Nephron (organoid): Measurements from ENCODE around the gene ITGA11.
A peak's percentile ranks its signal among the peaks of the same experiment; 100 is the strongest.

Source experiments
- H3K27ac Mint-ChIP-seq, 3 experiments: 2 replicates each; pipeline ENCODE4 v1.8.0; 2020; ENCODE audit warnings: mixed read lengths in 3 of 3, mild to moderate bottlenecking in 2 of 3, moderate library complexity in 1 of 3
- H3K27me3 Mint-ChIP-seq: 2 replicates; pipeline ENCODE4 v1.8.0; 2021; ENCODE audit warnings: low read depth, mild to moderate bottlenecking, moderate library complexity, mixed read lengths
- H3K36me3 Mint-ChIP-seq: 2 replicates; pipeline ENCODE4 v1.8.0; 2020; ENCODE audit warnings: low read depth, mixed read lengths
- H3K4me1 Mint-ChIP-seq: 2 replicates; pipeline ENCODE4 v1.8.0; 2020; ENCODE audit warnings: mixed read lengths
- H3K4me3 Mint-ChIP-seq, 3 experiments: 2 replicates each; pipeline ENCODE4 v1.8.0; 2020; ENCODE audit warnings: mild to moderate bottlenecking in 3 of 3, mixed read lengths in 3 of 3, moderate library complexity in 2 of 3
- H3K9me3 Mint-ChIP-seq: 2 replicates; pipeline ENCODE4 v1.8.0; 2020; ENCODE audit warnings: mixed read lengths
- TF ChIP-seq, protein P1 (sequence below), 3 experiments: fragments of 200-600 bp; sonication (generic); IDR thresholded peaks; one replicate each; pipeline ENCODE4 v1.5.0; 2021; ENCODE audit warnings: antibody characterized with exemption in 3 of 3; ENCODE audit not compliant: unreplicated experiment in 3 of 3

Gene ITGA11, protein sequence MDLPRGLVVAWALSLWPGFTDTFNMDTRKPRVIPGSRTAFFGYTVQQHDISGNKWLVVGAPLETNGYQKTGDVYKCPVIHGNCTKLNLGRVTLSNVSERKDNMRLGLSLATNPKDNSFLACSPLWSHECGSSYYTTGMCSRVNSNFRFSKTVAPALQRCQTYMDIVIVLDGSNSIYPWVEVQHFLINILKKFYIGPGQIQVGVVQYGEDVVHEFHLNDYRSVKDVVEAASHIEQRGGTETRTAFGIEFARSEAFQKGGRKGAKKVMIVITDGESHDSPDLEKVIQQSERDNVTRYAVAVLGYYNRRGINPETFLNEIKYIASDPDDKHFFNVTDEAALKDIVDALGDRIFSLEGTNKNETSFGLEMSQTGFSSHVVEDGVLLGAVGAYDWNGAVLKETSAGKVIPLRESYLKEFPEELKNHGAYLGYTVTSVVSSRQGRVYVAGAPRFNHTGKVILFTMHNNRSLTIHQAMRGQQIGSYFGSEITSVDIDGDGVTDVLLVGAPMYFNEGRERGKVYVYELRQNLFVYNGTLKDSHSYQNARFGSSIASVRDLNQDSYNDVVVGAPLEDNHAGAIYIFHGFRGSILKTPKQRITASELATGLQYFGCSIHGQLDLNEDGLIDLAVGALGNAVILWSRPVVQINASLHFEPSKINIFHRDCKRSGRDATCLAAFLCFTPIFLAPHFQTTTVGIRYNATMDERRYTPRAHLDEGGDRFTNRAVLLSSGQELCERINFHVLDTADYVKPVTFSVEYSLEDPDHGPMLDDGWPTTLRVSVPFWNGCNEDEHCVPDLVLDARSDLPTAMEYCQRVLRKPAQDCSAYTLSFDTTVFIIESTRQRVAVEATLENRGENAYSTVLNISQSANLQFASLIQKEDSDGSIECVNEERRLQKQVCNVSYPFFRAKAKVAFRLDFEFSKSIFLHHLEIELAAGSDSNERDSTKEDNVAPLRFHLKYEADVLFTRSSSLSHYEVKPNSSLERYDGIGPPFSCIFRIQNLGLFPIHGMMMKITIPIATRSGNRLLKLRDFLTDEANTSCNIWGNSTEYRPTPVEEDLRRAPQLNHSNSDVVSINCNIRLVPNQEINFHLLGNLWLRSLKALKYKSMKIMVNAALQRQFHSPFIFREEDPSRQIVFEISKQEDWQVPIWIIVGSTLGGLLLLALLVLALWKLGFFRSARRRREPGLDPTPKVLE

DNA sequence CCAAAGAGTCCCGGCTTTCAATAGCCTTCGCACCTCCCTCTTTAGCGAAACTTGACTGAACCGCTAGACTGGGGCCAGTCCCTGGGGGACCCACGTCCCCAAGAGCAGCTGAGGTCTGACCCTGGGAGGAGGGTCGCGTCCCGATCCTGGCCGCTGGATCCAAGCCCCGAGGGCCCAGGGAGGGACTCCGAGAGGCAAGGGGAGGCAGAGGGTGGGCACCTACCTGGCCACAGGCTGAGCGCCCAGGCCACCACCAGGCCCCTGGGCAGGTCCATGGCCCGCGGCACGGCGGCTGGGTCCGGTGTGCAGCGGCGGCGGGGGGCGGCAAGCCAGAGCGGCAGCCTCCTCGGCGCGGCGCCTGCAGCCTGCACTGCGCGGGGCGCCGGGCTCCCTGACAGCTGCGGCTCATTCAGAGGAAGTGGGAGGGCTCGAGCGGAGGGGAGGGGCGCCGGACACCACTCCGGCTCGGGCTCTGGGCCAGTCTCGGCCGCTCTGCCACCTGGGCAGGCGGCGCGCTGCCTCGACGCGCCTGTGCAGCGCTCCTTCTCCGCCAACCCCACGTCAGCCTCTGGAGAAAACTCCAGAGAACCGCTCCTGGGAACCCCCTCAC, at the start of gene ITGA11:
Gene ITGA11 (minus strand): TSS at position 372 of the 610 bp plus-strand sequence. CDS start 97 bp downstream, at position 275.
- TF ChIP-seq, protein P1, sequence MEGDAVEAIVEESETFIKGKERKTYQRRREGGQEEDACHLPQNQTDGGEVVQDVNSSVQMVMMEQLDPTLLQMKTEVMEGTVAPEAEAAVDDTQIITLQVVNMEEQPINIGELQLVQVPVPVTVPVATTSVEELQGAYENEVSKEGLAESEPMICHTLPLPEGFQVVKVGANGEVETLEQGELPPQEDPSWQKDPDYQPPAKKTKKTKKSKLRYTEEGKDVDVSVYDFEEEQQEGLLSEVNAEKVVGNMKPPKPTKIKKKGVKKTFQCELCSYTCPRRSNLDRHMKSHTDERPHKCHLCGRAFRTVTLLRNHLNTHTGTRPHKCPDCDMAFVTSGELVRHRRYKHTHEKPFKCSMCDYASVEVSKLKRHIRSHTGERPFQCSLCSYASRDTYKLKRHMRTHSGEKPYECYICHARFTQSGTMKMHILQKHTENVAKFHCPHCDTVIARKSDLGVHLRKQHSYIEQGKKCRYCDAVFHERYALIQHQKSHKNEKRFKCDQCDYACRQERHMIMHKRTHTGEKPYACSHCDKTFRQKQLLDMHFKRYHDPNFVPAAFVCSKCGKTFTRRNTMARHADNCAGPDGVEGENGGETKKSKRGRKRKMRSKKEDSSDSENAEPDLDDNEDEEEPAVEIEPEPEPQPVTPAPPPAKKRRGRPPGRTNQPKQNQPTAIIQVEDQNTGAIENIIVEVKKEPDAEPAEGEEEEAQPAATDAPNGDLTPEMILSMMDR (IDR thresholded peaks at IDR 0.05; ENCODE audit: unreplicated experiment in 3 of 3): no peak
- H3K4me3 Mint-ChIP-seq: peak within 1 kb of the TSS; percentile 81 to 86 (median 86)
- peaks cover 82% of the 10 kb centered on the region for H3K27me3 Mint-ChIP-seq
- peaks cover 38% of the 10 kb centered on the region for H3K4me1 Mint-ChIP-seq
- no peaks in the 10 kb centered on the region for H3K36me3 Mint-ChIP-seq
- H3K9me3 Mint-ChIP-seq: no peaks in the 10 kb centered on the region
- peak within 1 kb of the TSS in 1 of 3 experiments; percentile 35 for H3K27ac Mint-ChIP-seq

DNA sequence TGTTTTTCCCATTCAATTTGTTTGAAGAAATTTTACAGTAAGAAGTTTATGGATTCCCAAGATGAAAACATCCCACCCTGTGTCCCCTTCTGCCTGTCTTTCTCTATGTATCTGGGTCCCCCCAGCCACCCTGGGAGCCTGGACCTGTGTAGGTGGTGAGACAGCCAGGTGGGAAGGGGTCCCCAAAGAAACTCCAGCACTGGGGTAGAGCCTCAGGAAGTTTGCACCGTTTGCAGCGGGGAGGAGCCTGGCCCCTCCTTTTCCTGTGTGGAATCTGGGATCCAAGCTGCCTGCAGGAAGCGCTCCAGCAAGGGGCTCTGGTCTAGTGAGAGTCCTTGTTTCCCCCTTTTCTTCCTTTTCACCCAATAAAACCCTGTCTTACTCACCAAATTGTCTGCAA, 49.4 kb upstream of the ITGA11 start:
- H3K4me3 Mint-ChIP-seq: no peak overlapping the region
- no peak overlapping the region for H3K27ac Mint-ChIP-seq
- TF ChIP-seq, protein P1 (IDR thresholded peaks at IDR 0.05; ENCODE audit: unreplicated experiment in 3 of 3): no peak
- no peaks in the 10 kb centered on the region for H3K36me3 Mint-ChIP-seq
- H3K4me1 Mint-ChIP-seq: peaks cover 19% of the 10 kb centered on the region
- peaks cover 25% of the 10 kb centered on the region for H3K27me3 Mint-ChIP-seq
- no peaks in the 10 kb centered on the region for H3K9me3 Mint-ChIP-seq

DNA sequence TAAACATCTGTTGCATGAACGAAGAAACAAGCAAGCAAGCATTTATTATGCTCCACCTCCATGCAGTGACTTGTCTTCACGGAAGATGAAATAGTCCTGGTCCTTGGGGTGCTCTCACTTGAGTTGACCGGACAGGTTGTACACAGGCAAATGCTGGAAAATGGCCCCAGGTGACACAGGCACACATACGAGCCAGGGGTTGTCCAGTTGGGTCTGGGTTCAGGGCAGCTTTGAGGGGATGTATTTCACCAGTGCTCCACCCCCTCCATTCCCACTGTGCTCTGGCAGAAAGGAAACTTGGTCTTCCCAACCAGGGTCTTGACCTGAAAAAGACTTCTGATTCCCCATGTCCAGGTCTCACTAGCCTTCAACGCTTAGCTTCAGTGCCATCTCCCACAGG, 48.3 kb upstream of the ITGA11 start:
- TF ChIP-seq, protein P1 (IDR thresholded peaks at IDR 0.05; ENCODE audit: unreplicated experiment in 3 of 3): no peak
- Mint-ChIP-seq H3K27ac (no peak overlapping the region), H3K4me3 (no peak overlapping the region), H3K36me3 (no peaks in the 10 kb centered on the region), H3K9me3 (no peaks in the 10 kb centered on the region), H3K27me3 (peaks cover 24% of the 10 kb centered on the region), H3K4me1 (peaks cover 19% of the 10 kb centered on the region)

DNA sequence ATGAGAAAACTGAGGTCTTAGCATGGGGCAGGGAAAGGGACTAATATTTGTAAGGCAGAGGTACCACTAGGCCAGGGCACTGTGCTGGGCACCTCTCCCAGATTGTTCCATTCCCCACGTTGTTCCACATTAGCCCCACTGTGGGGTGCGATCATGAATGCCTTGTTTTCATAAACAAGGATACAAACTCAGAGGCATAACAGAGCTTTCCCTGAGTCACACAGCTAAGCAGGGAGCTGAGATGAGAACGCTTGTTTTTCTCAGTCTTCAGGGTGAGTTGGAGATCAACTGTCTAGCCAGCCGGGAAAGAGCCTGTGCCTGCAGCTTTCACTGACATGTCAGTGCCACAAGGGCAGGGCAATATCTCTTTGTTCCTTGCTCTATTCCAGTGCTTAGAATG, 47.9 kb upstream of the ITGA11 start:
- TF ChIP-seq, protein P1 (IDR thresholded peaks at IDR 0.05; ENCODE audit: unreplicated experiment in 3 of 3): no peak
- Mint-ChIP-seq H3K9me3 (no peaks in the 10 kb centered on the region), H3K27me3 (peaks cover 24% of the 10 kb centered on the region), H3K27ac (peak overlapping the region in 2 of 3 experiments; percentile 58 to 66), H3K36me3 (no peaks in the 10 kb centered on the region), H3K4me1 (peaks cover 19% of the 10 kb centered on the region), H3K4me3 (no peak overlapping the region)

DNA sequence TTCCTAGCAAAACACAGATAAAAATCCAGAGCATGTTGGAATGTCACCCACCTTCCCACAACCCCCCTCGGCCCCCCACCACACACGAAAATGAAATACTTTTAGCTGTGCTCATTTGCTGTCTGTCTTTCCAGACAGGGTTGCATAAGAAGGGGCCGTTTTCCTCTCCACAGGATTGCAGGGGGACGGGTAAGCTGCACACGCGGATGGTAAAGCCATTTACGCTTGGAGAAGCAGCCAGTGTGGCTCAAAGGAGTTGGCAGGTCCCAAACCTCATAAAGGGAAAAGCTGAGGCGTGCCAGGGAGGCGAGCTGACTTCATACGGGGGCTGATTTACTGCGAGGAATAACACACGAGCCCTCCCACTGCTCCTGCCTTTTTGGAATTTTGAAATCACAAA, 47.4 kb upstream of the ITGA11 start:
- H3K9me3 Mint-ChIP-seq: no peaks in the 10 kb centered on the region
- no peak overlapping the region for H3K4me3 Mint-ChIP-seq
- TF ChIP-seq, protein P1 (IDR thresholded peaks at IDR 0.05; ENCODE audit: unreplicated experiment in 3 of 3): no peak
- H3K4me1 Mint-ChIP-seq: peaks cover 18% of the 10 kb centered on the region
- peaks cover 24% of the 10 kb centered on the region for H3K27me3 Mint-ChIP-seq
- H3K27ac Mint-ChIP-seq: peak overlapping the region in 2 of 3 experiments; percentile 58 to 66
- no peaks in the 10 kb centered on the region for H3K36me3 Mint-ChIP-seq
